ENCODE measurements around the gene KLK12. TPM values are rescaled to one million over a fixed set of nuclear protein-coding genes. Genes with fewer than 3 reads are reported as not detected.

The KLK12 gene
- total RNA-seq, 1 experiment from 2014 or later = not detected

- DNase-seq = no peak
- TF ChIP-seq, protein P1, sequence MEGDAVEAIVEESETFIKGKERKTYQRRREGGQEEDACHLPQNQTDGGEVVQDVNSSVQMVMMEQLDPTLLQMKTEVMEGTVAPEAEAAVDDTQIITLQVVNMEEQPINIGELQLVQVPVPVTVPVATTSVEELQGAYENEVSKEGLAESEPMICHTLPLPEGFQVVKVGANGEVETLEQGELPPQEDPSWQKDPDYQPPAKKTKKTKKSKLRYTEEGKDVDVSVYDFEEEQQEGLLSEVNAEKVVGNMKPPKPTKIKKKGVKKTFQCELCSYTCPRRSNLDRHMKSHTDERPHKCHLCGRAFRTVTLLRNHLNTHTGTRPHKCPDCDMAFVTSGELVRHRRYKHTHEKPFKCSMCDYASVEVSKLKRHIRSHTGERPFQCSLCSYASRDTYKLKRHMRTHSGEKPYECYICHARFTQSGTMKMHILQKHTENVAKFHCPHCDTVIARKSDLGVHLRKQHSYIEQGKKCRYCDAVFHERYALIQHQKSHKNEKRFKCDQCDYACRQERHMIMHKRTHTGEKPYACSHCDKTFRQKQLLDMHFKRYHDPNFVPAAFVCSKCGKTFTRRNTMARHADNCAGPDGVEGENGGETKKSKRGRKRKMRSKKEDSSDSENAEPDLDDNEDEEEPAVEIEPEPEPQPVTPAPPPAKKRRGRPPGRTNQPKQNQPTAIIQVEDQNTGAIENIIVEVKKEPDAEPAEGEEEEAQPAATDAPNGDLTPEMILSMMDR (IDR thresholded peaks at IDR 0.05; ENCODE audit: insufficient read depth in 1 of 2, low read depth in 1 of 2, low read length in 1 of 2, severe bottlenecking in 1 of 2, unreplicated experiment in 1 of 2) = no peak
- no peak overlapping the region for H3K27ac Mint-ChIP-seq (ENCODE audit: unreplicated experiment)
- CTCF ChIA-PET = interaction anchor here (0.8 kb wide), 1 partner anchor 23 kb away, joined by 4 read pairs; no protein-coding TSS in a partner anchor
- Histone ChIP-seq H3K9me3 (no peaks in the 10 kb centered on the region), H3K27me3 (replicated peaks; ENCODE audit: control insufficient read depth, insufficient read depth, low read length) (no peaks in the 10 kb centered on the region), H3K4me3 (ENCODE audit: low read depth, low read length) (no peak overlapping the region), H3K36me3 (ENCODE audit: control insufficient read depth, insufficient read depth, low read length) (no peaks in the 10 kb centered on the region), H3K4me1 (no peaks in the 10 kb centered on the region)
- no peaks in the 10 kb centered on the region for H3K9me3 Mint-ChIP-seq (ENCODE audit: unreplicated experiment)
- H3K4me1 Mint-ChIP-seq (ENCODE audit: low read depth, unreplicated experiment) = no peaks in the 10 kb centered on the region
- BruUV-seq (replicated peaks) = no TSS peak
- peaks cover 13% of the 10 kb centered on the region for H3K27me3 Mint-ChIP-seq (ENCODE audit: insufficient read depth, unreplicated experiment)
- intact Hi-C loops (cut with micrococcal nuclease; ENCODE audit: unreplicated experiment) = no loop called here
- no peaks in the 10 kb centered on the region for H3K36me3 Mint-ChIP-seq (ENCODE audit: insufficient read depth, unreplicated experiment)
- H3K4me3 Mint-ChIP-seq (ENCODE audit: unreplicated experiment) = no peak overlapping the region
- POLR2A ChIA-PET = no interaction called here
Observed at GRCh38 chr19:51043497-51043896, 8.7 kb upstream of the KLK12 start.

- no peak for DNase-seq
- no peaks in the 10 kb centered on the region for H3K27me3 ChIP-seq (replicated peaks; ENCODE audit: control insufficient read depth, insufficient read depth, low read length)
- Mint-ChIP-seq H3K9me3 (ENCODE audit: unreplicated experiment) (no peaks in the 10 kb centered on the region), H3K4me3 (ENCODE audit: unreplicated experiment) (no peak overlapping the region), H3K36me3 (ENCODE audit: insufficient read depth, unreplicated experiment) (no peaks in the 10 kb centered on the region), H3K4me1 (ENCODE audit: low read depth, unreplicated experiment) (no peaks in the 10 kb centered on the region), H3K27ac (ENCODE audit: unreplicated experiment) (no peak overlapping the region), H3K27me3 (ENCODE audit: insufficient read depth, unreplicated experiment) (peaks cover 4% of the 10 kb centered on the region)
- intact Hi-C loops (cut with micrococcal nuclease; ENCODE audit: unreplicated experiment) = no loop called here
- ChIA-PET POLR2A (no interaction called here), CTCF (no interaction called here)
- H3K4me1 ChIP-seq = no peaks in the 10 kb centered on the region
- H3K9me3 ChIP-seq = no peaks in the 10 kb centered on the region
- no TSS peak for BruUV-seq (replicated peaks)
- TF ChIP-seq, protein P1 (IDR thresholded peaks at IDR 0.05; ENCODE audit: insufficient read depth in 1 of 2, low read depth in 1 of 2, low read length in 1 of 2, severe bottlenecking in 1 of 2, unreplicated experiment in 1 of 2) = no peak
- no peak overlapping the region for H3K4me3 ChIP-seq (ENCODE audit: low read depth, low read length)
- no peaks in the 10 kb centered on the region for H3K36me3 ChIP-seq (ENCODE audit: control insufficient read depth, insufficient read depth, low read length)
Observed at GRCh38 chr19:51040151-51040550, 5.3 kb upstream of the KLK12 start.

- ChIA-PET POLR2A (no interaction called here), CTCF (no interaction called here)
- H3K36me3 ChIP-seq (ENCODE audit: control insufficient read depth, insufficient read depth, low read length) = no peaks in the 10 kb centered on the region
- no peaks in the 10 kb centered on the region for H3K27me3 ChIP-seq (replicated peaks; ENCODE audit: control insufficient read depth, insufficient read depth, low read length)
- Mint-ChIP-seq H3K36me3 (ENCODE audit: insufficient read depth, unreplicated experiment) (no peaks in the 10 kb centered on the region), H3K27me3 (ENCODE audit: insufficient read depth, unreplicated experiment) (peaks cover 13% of the 10 kb centered on the region), H3K4me1 (ENCODE audit: low read depth, unreplicated experiment) (peaks cover 6% of the 10 kb centered on the region), H3K9me3 (ENCODE audit: unreplicated experiment) (no peaks in the 10 kb centered on the region), H3K4me3 (ENCODE audit: unreplicated experiment) (no peak overlapping the region), H3K27ac (ENCODE audit: unreplicated experiment) (no peak overlapping the region)
- no peaks in the 10 kb centered on the region for H3K9me3 ChIP-seq
- no peak overlapping the region for H3K4me3 ChIP-seq (ENCODE audit: low read depth, low read length)
- DNase-seq = no peak
- TF ChIP-seq, protein P1 (IDR thresholded peaks at IDR 0.05; ENCODE audit: insufficient read depth in 1 of 2, low read depth in 1 of 2, low read length in 1 of 2, severe bottlenecking in 1 of 2, unreplicated experiment in 1 of 2) = no peak
- H3K4me1 ChIP-seq = no peaks in the 10 kb centered on the region
- intact Hi-C loops (cut with micrococcal nuclease; ENCODE audit: unreplicated experiment) = no loop called here
- BruUV-seq (replicated peaks) = no TSS peak
Observed at GRCh38 chr19:51036519-51036918, 1.7 kb upstream of the KLK12 start.

All from Caco-2 (cell line).